Adipocyte (in vitro differentiated cells): ENCODE measurements around the gene KANSL1.

ENCODE experiments used
- DNase-seq: peaks from one replicate; pipeline ENCODE4 v3.0.0-alpha.2; 2015; ENCODE audit warnings: low read depth
- H3K27me3 ChIP-seq: replicated peaks from 2 replicates; pipeline ENCODE4 v1.7.0; 2013; ENCODE audit warnings: mild to moderate bottlenecking, low read length, moderate library complexity; ENCODE audit not compliant: control insufficient read depth, insufficient read depth
- H3K36me3 ChIP-seq: 2 replicates; pipeline ENCODE4 v1.7.0; 2013; ENCODE audit warnings: low read length, mild to moderate bottlenecking, moderate library complexity; ENCODE audit not compliant: control insufficient read depth, insufficient read depth, severe bottlenecking
- H3K4me1 ChIP-seq: 2 replicates; pipeline ENCODE4 v1.7.0; 2013; ENCODE audit warnings: mild to moderate bottlenecking, low read length, moderate library complexity; ENCODE audit not compliant: control insufficient read depth, insufficient read depth
- H3K4me3 ChIP-seq: 2 replicates; pipeline ENCODE4 v1.7.0; 2013; ENCODE audit warnings: mild to moderate bottlenecking, low read length, moderate library complexity
- H3K9ac ChIP-seq: 2 replicates; pipeline ENCODE4 v1.7.0; 2013; ENCODE audit warnings: mild to moderate bottlenecking, low read length, moderate library complexity
- H3K9me3 ChIP-seq: 2 replicates; pipeline ENCODE4 v1.7.0; 2013; ENCODE audit warnings: mild to moderate bottlenecking, low read length, moderate library complexity; ENCODE audit not compliant: control insufficient read depth

The KANSL1 gene

DNA sequence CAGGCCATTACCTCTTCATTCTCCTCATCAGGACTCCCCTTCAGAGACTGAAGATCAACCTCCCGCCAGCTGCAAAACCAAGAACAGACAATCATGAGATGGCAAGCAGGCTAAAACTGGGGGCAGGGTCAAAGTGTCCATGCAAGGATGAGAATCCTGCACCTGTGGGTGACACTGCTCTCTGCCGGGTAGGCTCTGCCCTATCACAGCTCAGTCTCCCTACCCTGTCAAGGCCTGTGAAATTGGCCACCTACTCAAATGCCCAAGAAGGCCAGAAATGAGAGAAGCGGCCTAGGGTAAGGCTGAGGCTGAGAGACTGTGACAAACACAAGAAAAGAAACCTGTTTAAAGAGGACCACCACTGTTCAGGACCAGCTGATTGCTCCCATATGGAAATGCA lies 159.8 kb downstream of the KANSL1 start:
- DNase-seq: no peak
- no peaks in the 10 kb centered on the region for H3K27me3 ChIP-seq
- peaks cover 93% of the 10 kb centered on the region for H3K36me3 ChIP-seq
- H3K4me3 ChIP-seq: no peak overlapping the region
- no peaks in the 10 kb centered on the region for H3K9me3 ChIP-seq
- peaks cover 4% of the 10 kb centered on the region for H3K4me1 ChIP-seq
- no peak overlapping the region for H3K9ac ChIP-seq

- DNase-seq: no peak
- H3K4me3 ChIP-seq: no peak overlapping the region
- no peaks in the 10 kb centered on the region for H3K27me3 ChIP-seq
- H3K9me3 ChIP-seq: no peaks in the 10 kb centered on the region
- peaks cover 90% of the 10 kb centered on the region for H3K36me3 ChIP-seq
- H3K4me1 ChIP-seq: peaks cover 4% of the 10 kb centered on the region
- H3K9ac ChIP-seq: no peak overlapping the region
Measured at GRCh38 chr17:46032909-46033308, 160.3 kb downstream of the KANSL1 start.

- Histone ChIP-seq H3K4me3 (no peak overlapping the region), H3K36me3 (peaks cover 85% of the 10 kb centered on the region), H3K9ac (no peak overlapping the region), H3K4me1 (peaks cover 4% of the 10 kb centered on the region), H3K9me3 (no peaks in the 10 kb centered on the region), H3K27me3 (no peaks in the 10 kb centered on the region)
- no peak for DNase-seq
Measured at GRCh38 chr17:46031920-46032319, 161.3 kb downstream of the KANSL1 start.

DNA sequence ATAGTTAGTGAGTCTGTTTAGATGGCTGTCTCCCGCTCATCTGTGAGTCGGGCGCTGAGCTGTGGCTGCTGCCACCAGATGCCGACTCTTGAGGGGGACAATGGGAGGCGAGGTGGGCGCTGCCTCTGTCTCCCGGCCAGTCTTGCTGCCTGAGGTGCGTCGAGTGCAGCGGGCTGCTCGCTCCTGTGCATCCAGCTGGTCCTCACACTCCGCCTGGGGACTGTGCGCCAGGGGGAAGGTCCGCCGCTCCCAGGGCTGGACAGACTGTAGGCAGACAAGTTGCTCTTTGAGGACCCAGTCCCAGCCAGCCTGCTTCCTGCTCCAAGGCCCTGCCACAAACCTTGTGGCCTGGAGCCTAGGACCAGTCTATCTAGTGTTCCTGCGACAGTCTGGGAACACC lies 161.8 kb downstream of the KANSL1 start:
- H3K9ac ChIP-seq: no peak overlapping the region
- no peak for DNase-seq
- H3K4me1 ChIP-seq: peaks cover 4% of the 10 kb centered on the region
- H3K9me3 ChIP-seq: no peaks in the 10 kb centered on the region
- H3K27me3 ChIP-seq: no peaks in the 10 kb centered on the region
- no peak overlapping the region for H3K4me3 ChIP-seq
- H3K36me3 ChIP-seq: peaks cover 85% of the 10 kb centered on the region

DNA sequence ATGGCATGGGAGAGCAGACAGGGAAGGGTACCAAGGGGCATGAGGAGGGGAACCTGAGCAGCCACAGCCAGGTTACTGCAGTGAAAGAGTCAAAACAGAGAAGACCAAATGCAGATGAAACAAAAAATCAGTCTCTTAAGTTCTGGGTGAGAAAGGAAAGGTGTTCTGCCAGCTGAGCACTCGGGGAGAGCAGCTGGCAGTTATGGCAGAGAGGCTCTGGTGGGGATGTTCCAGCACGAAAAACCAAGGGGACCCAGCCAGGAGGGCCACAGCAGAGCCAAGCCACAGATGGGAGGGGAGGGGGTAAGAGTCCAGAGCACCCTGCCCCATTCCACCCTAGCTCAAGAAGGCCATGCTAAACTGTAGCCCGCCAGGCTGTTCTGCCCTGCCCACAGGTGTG lies 162.5 kb downstream of the KANSL1 start:
- no peaks in the 10 kb centered on the region for H3K9me3 ChIP-seq
- H3K4me3 ChIP-seq: no peak overlapping the region
- no peak overlapping the region for H3K9ac ChIP-seq
- DNase-seq: no peak
- H3K36me3 ChIP-seq: peaks cover 83% of the 10 kb centered on the region
- H3K27me3 ChIP-seq: no peaks in the 10 kb centered on the region
- peaks cover 4% of the 10 kb centered on the region for H3K4me1 ChIP-seq

DNA sequence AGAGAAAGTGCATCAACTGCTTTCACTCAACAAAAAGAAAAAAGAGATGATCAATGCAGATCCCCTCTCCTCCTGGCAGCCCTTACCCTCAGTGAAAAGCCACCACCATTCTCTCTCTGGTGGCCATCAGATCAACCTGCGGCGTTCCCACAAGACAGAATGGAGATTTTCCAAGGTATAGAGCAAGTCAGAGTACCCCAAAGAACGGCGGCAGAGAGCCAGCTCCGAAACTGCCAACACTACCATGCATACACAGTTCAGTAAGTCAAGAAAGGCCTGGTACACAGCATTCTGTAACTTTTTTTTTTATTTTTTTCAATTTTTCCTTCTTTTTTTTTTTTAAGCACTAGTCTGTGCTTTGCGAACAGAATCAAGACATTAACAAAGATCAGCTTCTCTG lies 163.6 kb downstream of the KANSL1 start:
- peaks cover 72% of the 10 kb centered on the region for H3K36me3 ChIP-seq
- H3K4me3 ChIP-seq: no peak overlapping the region
- no peak for DNase-seq
- no peaks in the 10 kb centered on the region for H3K27me3 ChIP-seq
- H3K4me1 ChIP-seq: peaks cover 4% of the 10 kb centered on the region
- no peak overlapping the region for H3K9ac ChIP-seq
- no peaks in the 10 kb centered on the region for H3K9me3 ChIP-seq

DNA sequence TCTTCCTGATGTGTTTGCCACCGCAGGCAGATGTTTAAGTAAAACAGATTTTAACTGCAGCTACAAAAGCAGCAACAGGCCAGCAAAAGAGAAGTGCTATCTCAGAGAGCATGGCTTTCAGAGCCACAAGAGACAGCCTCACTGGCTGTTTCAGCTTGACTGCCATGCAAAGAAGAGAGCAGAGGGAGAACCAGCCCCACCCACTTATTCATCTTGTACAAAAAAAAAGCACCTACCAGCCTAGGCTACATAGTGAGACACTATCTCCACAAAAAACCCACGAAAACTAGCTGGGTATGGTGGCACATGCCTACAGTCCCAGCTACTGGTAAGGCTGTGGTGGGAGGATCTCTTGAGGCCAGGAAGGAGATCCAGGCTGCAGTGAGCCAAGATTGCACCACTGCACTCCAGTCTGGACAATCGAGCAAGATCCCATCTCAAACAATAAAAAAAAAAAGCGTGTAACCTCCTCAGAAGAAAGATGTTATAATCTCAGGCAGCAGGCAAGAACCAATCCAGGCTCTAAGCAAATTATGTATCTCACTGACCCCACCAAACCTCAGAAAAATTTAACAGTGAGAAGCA lies 164.2 kb downstream of the KANSL1 start:
- no peaks in the 10 kb centered on the region for H3K9me3 ChIP-seq
- DNase-seq: no peak
- H3K36me3 ChIP-seq: peaks cover 67% of the 10 kb centered on the region

DNA sequence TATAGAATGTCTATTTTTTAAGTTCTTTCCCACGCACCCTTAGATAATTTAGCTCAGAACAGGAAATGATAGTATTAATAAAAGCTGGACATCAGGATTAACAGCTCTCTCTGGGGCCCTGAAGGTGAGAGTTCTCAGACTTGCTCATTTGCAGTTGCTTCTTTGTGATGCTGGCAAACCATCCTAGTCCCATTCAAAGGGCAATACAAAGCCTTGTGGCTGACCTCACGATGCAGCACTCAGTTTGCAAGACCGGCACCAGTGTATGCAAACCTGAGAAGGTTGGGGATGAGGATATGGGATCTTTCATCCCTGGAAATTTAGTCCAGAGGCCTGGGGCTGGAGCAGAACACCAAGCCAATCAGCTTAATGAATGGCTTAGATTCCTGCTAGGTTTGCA lies 164.9 kb downstream of the KANSL1 start:
- Histone ChIP-seq H3K9ac (no peak overlapping the region), H3K27me3 (no peaks in the 10 kb centered on the region), H3K4me3 (no peak overlapping the region), H3K9me3 (no peaks in the 10 kb centered on the region), H3K36me3 (peaks cover 60% of the 10 kb centered on the region), H3K4me1 (no peaks in the 10 kb centered on the region)
- no peak for DNase-seq

More for the DNA sequence above, 164.2 kb downstream of the KANSL1 start:
- peaks cover 3% of the 10 kb centered on the region for H3K4me1 ChIP-seq
- H3K4me3 ChIP-seq: no peak overlapping the region
- H3K27me3 ChIP-seq: no peaks in the 10 kb centered on the region
- H3K9ac ChIP-seq: no peak overlapping the region

- H3K36me3 ChIP-seq: peaks cover 56% of the 10 kb centered on the region
- no peak overlapping the region for H3K9ac ChIP-seq
- H3K27me3 ChIP-seq: no peaks in the 10 kb centered on the region
- H3K4me3 ChIP-seq: no peak overlapping the region
- H3K9me3 ChIP-seq: no peaks in the 10 kb centered on the region
- H3K4me1 ChIP-seq: no peaks in the 10 kb centered on the region
- no peak for DNase-seq
Measured at GRCh38 chr17:46027976-46028325, 165.3 kb downstream of the KANSL1 start.

DNA sequence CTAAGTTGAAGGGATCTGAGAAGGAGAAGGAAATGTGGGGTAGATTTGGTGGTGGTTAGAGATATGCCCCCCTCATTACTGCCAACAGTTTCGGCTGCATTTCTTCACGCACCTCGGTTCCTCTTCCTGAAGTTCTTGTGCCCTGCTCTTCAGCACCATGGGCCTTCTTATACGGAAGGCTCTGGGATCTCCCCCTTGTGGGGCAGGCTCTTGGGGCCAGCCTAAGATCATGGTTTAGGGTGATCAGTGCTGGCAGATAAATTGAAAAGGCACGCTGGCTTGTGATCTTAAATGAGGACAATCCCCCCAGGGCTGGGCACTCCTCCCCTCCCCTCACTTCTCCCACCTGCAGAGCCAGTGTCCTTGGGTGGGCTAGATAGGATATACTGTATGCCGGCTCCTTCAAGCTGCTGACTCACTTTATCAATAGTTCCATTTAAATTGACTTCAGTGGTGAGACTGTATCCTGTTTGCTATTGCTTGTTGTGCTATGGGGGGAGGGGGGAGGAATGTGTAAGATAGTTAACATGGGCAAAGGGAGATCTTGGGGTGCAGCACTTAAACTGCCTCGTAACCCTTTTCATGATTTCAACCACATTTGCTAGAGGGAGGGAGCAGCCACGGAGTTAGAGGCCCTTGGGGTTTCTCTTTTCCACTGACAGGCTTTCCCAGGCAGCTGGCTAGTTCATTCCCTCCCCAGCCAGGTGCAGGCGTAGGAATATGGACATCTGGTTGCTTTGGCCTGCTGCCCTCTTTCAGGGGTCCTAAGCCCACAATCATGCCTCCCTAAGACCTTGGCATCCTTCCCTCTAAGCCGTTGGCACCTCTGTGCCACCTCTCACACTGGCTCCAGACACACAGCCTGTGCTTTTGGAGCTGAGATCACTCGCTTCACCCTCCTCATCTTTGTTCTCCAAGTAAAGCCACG lies 165.9 kb downstream of the KANSL1 start:
- no peaks in the 10 kb centered on the region for H3K27me3 ChIP-seq
- no peak overlapping the region for H3K4me3 ChIP-seq
- peaks cover 55% of the 10 kb centered on the region for H3K36me3 ChIP-seq
- no peak for DNase-seq
- no peaks in the 10 kb centered on the region for H3K9me3 ChIP-seq
- no peak overlapping the region for H3K9ac ChIP-seq
- no peaks in the 10 kb centered on the region for H3K4me1 ChIP-seq

DNA sequence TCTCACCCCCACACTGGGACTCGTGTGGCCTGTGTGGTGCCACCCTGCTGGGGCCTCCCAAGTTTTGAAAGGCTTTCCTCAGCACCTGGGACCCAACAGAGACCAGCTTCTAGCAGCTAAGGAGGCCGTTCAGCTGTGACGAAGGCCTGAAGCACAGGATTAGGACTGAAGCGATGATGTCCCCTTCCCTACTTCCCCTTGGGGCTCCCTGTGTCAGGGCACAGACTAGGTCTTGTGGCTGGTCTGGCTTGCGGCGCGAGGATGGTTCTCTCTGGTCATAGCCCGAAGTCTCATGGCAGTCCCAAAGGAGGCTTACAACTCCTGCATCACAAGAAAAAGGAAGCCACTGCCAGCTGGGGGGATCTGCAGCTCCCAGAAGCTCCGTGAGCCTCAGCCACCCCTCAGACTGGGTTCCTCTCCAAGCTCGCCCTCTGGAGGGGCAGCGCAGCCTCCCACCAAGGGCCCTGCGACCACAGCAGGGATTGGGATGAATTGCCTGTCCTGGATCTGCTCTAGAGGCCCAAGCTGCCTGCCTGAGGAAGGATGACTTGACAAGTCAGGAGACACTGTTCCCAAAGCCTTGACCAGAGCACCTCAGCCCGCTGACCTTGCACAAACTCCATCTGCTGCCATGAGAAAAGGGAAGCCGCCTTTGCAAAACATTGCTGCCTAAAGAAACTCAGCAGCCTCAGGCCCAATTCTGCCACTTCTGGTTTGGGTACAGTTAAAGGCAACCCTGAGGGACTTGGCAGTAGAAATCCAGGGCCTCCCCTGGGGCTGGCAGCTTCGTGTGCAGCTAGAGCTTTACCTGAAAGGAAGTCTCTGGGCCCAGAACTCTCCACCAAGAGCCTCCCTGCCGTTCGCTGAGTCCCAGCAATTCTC lies 166.8 kb downstream of the KANSL1 start:
- H3K4me3 ChIP-seq: no peak overlapping the region
- H3K9me3 ChIP-seq: no peaks in the 10 kb centered on the region
- no peaks in the 10 kb centered on the region for H3K4me1 ChIP-seq
- DNase-seq: no peak
- H3K9ac ChIP-seq: no peak overlapping the region
- H3K36me3 ChIP-seq: peaks cover 49% of the 10 kb centered on the region
- H3K27me3 ChIP-seq: no peaks in the 10 kb centered on the region
